SKM-1 (cell line): ENCODE measurements around the gene HNRNPC.
"Not testable (repeated sequence)": the region's sequence is repeated elsewhere in the genome, so short reads cannot be mapped to it uniquely, and the experiment has no call there.

Experiments used
- DNase-seq: peaks from one replicate; lab custom pipeline; 2025; ENCODE audit not compliant: unreplicated experiment; lab: John Stamatoyannopoulos, UW

Gene HNRNPC

DNA sequence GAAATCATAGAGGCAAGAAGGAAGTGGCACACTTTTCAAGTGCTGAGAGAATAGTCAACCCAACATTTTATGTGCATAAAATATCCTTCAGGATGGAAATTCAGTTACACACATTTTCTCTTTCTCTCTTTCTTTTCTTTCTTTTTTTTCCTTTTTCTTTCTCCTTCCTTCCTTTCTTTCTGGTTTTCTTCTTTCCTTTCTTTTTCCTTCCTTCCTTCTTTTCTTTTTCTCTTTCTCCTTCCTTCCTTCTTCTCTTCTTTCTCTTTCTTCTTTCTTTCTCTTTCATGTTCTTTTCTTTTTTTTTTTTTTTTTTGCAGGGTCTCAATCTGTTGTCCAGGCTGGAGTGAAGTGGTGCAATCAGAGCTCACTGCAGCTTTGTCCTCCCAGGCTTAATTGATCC, 74.6 kb downstream of the HNRNPC start:
- no peak for DNase-seq

DNA sequence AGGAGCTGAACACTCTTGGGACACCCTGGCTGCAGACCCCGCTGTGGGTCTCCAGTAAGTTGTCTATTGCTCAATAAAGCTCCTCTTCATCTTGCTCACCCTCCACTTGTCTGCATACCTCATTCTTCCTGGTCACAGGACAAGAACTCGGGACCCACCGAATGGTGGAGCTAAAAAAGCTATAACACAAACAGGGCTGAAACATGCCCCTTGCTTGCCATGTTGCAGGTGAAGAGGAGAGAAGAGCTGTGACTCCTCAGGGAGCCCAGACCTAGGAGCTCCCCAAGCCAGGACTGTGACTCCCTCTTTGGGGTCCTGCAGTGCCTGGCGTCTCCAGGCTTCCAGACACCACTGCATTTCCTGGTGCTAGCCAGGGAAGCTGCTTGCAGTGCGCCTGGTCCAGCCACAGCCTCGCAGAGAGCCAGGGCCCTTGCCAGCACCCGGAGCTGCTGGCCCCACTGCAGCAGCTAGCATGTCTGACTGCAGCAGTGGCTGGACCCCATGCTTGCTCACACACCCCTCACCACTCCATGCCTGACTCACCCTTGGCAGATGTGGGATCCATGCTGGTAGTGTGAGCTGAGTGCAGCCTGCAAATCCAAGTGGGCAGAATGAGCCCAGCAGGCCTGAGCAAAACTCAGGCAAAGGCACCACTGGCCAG, 76.2 kb downstream of the HNRNPC start:
- no peak for DNase-seq

DNA sequence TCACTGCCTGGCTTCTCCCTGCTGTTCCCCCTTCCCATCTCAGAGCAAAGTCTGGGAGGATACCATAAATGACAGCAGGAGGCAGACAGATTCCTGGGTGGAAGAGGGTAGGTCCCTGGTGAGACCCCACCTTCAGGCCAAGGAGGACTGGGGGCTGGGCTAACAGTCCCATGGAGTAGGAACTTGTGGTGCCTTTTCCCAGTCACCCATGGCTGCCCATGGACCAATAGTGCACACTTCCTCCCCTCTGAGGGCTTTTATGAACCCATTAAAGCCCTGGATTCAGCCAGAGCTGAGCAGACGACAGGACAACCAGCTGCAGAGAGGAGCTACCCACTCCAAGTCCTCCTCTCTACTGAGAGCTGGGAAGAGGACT, 76.8 kb downstream of the HNRNPC start:
- no peak for DNase-seq

DNA sequence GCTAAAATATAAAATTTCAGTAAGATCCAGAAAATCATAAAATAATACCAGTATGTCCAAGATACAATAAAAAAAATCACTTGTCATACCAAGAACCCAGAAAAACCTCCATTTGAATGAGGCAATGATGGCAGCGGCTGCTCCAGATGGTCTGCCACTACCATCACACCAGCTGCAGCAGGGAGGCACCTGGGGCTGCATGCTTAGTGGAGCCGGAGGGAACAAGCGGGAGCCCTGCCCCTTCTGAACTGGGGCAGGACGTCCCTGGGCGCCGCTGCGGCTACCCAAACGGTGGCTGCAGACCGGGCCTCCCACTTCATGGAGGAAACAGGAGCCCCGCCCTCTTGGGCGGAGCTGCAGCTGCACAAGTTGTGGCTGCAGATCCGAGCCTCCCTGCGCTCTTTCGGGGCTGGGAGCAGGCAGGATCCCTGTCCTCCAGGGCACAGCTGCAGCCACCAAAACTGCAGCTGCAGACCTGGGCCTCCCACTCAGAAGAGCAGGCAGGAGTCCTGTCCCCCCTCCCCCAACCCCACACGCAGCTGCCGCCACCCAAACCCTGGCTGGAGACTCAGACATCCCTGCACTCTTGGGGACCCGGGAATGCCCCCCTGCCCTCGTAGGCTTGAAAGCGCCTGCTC, 77.3 kb downstream of the HNRNPC start:
- DNase-seq: no peak

DNA sequence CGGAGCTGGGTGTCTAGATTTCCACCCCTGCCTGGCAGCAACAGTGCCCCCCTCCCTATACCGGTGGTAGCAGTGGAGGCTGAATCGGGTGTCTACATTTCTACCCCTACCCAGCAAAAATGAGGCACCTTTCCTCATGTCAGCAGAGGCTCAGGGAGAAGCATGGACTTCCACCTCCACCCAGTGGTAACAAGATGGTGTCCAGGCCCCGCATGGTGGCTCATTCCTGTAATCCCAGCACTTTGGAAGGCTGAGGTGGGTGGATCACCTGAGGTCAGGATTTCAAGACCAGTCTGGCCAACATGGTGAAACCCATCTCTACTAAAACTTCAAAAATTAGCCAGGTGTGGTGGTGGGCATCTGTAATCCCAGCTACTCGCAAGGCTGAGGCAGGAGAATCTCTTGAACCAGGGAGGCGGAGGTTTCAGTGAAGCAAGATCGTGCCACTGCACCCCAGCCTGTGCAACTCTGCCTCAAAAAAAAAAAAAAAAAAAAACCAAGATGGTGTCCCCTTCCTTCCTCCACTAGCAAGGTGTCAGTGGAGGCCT, 77.9 kb downstream of the HNRNPC start:
- no peak for DNase-seq

DNA sequence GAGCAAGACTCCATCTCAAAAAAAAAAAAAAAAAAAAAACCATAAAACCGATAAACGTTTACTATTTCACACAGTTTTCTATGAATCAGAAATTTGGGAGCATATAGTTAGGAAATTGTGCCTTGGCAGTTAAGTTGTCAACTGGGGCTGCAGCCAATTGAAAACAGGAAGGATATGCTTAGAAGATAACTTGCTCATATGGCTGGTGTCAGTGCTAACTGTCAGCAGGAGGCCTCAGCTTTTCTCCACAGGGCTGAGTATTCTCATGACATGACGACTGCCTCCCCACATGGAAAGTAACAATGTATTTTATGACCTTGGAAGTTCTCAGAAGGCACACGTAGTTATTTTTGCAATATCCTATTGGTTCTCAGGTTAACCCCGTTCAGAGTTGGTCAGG, 83.8 kb downstream of the HNRNPC start:
- DNase-seq: no peak

DNA sequence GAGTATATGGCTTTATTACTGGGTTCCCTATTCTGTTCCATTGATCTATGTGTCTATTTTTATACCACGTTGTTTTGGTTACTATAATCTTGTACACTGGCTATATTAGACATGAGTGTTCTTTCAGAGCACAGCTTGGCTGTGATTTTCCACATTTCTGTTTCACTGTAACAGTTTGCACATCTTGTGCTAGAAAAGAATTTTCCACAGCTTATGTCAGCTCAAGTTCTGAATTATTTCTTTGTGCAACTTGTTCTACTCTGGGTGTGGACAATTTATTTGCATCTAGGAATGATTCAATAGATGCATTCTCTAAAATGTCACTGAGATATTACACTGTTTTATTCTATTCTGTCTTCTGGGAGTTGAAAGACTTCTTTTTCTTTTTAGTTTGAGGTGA, 85.0 kb downstream of the HNRNPC start:
- DNase-seq: no peak

DNA sequence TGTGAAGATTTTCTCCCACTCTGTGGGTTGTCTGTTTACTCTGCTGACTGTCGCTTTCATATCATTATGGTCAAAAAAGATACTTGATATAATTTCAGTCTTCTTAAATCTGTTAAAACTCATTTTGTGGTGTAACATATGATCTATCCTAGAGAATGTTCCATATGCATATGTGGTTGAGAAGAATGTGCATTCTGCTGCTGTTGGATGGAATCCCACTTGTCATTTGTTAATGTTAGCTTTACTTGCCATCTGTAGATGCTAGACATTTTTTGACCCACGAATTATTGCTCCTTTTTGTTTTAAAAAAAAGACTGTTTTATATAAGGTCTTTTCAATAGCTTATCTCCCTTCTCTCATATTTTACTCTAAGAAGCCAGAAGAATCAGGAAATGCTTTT, 87.1 kb downstream of the HNRNPC start:
- DNase-seq: no peak

DNA sequence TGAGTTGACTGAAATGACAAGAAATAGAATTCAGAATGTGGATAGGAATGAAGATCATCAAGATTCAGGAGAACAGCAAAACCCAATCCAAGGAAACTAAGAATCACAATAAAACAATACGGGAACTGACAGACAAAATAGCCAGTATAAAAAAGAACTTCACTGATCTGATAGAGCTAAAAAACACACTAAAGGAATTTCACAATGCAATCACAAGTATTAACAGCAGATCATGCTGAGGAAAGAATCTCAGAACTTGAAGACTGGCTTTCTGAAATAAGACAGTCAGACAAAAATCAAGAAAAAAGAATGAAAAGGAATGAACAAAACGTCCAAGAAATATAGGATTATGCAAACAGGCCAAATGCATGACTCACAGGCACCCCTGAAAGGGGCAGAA, 98.1 kb downstream of the HNRNPC start:
- no peak for DNase-seq

DNA sequence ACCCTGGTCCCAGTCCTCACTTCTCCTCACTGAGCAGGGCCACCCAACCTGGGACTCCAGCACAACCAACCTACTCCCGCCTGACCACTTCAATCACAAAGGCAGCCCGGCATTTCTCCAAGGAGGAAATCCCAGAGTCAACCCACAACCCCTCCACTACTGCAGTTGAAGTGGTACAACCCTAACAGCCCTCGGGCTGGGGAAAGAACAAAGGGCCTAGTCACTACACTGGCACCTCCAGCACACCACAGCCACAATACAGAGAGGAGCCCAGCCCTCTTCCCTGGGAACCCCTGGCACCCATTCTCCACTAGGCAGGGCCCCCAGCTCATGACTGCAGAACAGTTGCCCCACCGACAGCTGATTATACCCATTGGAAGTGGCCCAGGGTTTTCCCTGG, 99.7 kb downstream of the HNRNPC start:
- DNase-seq: no peak

DNA sequence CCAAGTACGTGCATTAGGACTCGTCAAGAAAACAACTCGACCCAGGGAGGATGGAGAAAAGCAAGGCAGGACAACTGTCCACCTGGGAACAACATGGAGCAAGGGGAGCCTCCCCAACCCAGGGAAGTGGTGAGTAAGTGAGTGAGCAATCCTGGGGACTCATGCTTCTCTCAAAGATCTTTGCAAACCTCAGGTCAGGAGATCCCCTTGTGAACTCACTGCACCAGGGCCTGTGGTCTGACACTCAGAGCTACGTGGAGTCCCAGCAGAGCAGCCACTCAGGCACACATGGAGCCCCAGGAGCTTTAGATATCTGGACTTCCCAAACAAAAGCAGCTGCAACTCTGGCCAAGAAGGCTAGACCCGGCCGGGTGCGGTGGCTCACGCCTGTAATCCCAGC, 101.2 kb downstream of the HNRNPC start:
- DNase-seq: no peak

DNA sequence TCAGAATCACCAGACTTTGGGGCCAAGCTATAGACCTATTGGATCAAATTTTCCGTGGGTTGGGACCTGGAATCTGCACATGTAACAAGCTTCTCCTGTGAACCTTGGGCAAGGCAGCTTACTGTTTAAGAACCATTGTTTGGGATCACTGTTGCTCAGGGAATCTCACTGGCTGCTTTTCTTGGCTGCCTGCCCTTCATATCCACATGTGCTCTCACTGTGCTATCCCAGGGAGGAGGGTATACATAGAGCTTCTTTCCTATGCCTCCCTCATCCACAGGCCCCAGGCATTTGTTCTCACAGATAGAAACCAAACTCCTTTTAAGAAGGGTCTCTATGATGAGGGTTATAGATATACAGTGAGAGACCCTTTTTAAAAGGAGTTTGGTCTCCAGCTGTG, 103.6 kb downstream of the HNRNPC start:
- DNase-seq: not testable (repeated sequence)

DNA sequence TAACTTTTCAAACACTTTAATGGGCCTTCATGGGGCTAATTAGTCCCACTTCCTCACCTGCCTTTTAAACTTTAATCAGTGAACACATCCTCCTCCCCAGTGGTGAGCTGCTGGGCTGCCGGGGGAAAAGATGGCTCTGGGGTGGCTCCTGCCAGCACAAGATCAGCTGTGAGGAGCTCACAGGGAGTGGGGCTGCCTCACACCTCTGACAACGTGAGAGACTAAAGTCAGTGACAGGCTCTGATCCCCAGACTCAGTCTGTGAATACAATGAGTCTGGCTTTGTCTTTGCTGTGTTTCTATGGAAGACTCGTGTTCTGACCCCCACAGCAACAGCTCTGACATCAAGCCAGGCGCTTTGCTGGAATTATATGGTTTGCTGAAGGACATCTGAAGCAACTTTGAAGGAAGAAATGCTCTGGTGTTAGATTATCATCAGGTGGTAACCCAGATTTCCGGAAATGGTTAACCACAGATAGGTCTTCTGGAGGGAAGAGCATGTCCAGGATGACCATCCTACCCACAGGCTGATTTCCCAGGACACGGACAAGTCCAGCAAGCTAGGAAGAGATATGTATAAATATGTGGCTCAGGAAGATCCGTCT, 104.1 kb downstream of the HNRNPC start:
- not testable (repeated sequence) for DNase-seq

DNA sequence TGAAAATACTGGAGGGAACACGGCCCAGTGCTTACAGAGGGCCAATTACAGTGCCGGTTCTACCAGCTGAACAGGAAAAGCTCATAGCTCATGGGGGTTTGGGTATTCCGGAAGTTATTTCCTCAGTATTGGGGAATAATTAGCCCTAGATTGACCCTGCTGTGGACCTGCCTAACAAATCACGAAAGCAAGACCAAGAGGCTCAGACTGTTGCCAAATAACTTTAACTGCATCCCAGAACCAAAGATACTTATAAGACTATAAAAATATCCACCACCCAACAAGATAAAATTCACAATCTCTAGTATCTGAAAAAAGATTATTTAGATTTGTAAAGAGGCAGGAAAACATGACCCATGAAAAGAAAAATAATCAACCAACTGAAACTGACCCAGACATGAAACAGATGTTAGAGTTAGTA, 105.4 kb downstream of the HNRNPC start:
- DNase-seq: no peak

DNA sequence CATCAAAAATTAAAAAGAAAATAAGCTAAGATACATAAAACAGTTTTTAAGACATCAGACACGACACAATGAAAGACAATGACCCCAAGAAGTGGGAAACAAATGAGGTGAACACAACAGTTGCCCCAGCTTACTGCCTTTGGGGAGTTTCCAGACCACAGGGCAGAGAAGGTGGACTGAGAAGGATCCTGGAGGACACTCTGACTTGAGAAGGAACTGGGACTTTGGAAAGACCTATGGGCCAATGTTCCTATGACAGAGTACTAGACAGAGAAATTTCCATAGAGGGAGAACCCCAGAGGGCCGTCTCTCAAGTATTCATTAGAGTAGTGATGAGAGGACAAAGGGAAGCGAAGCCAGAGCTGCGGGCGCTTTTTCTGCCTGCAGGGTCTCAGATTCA, 107.2 kb downstream of the HNRNPC start:
- no peak for DNase-seq

DNA sequence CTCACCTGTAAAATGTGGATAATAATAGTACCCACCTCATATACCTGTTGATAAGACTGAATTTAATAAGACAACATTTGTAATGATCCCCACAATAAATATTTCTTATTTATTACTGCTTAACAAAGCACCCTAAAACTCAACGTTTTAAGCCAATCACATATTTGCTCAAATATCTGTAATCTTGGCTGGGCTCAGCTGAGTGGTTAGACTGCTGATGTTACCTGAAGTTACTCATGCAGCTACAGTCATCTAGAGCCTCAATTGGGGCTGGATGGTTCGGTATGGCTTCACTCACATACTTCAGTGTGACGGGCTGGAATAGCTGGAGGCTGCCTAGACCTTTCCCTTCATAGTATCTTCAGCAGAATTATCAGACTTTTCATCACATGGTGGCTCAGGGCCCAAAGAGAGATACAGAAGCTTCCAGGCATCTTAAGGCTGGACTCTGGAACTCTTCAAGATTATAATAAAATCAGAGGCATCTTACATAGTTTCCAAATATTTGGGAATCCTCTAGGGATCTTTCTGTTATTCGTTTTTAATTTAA, 109.1 kb downstream of the HNRNPC start:
- DNase-seq: no peak
